Cerebellar cortex (tissue), 1 donor: Measurements from ENCODE around the gene AFF3.
"Not testable (repeated sequence)": the region's sequence is repeated elsewhere in the genome, so short reads cannot be mapped to it uniquely, and the experiment has no call there.

Experiments
- DNase-seq: peaks from one replicate; pipeline ENCODE4 v3.0.0-alpha.2; 2015; ENCODE audit warnings: low spot score

AFF3 gene

GRCh38 chr2:100148883-100149282 lies 6.5 kb upstream of the AFF3 start:
- no peak for DNase-seq

- DNase-seq: no peak
These were observed 4.2 kb upstream of the AFF3 start for GRCh38 chr2:100146657-100146960.

GRCh38 chr2:100145893-100146656 lies 3.7 kb upstream of the AFF3 start:
- no peak for DNase-seq

- DNase-seq: no peak
These were observed 896 bp upstream of the AFF3 start for GRCh38 chr2:100143286-100143685.

GRCh38 chr2:100141906-100142305 lies 484 bp downstream of the AFF3 start:
- no peak for DNase-seq

GRCh38 chr2:100140582-100140981 lies 1.8 kb downstream of the AFF3 start:
- DNase-seq: no peak

GRCh38 chr2:100137866-100138570 lies 4.4 kb downstream of the AFF3 start:
- DNase-seq: no peak

GRCh38 chr2:100137318-100137717 lies 5.1 kb downstream of the AFF3 start:
- no peak for DNase-seq

- no peak for DNase-seq
These were observed 6.1 kb downstream of the AFF3 start for GRCh38 chr2:100136310-100136709.

- no peak for DNase-seq
These were observed 7.0 kb downstream of the AFF3 start for GRCh38 chr2:100135415-100135814.

GRCh38 chr2:100130595-100131391 lies 11.6 kb downstream of the AFF3 start:
- DNase-seq: no peak

- DNase-seq: no peak
These were observed 15.4 kb downstream of the AFF3 start for GRCh38 chr2:100126897-100127401.

GRCh38 chr2:100126201-100126600 lies 16.2 kb downstream of the AFF3 start:
- no peak for DNase-seq

GRCh38 chr2:100125626-100126025 lies 16.8 kb downstream of the AFF3 start:
- DNase-seq: no peak

GRCh38 chr2:100124761-100125160 lies 17.6 kb downstream of the AFF3 start:
- DNase-seq: no peak

- DNase-seq: no peak
These were observed 21.2 kb downstream of the AFF3 start for GRCh38 chr2:100121124-100121718.

- DNase-seq: no peak
These were observed 23.2 kb downstream of the AFF3 start for GRCh38 chr2:100119235-100119634.

- DNase-seq: no peak
These were observed 28.4 kb downstream of the AFF3 start for GRCh38 chr2:100113990-100114433.

GRCh38 chr2:100110614-100111000 lies 31.8 kb downstream of the AFF3 start:
- no peak for DNase-seq

GRCh38 chr2:100109986-100110613 lies 32.3 kb downstream of the AFF3 start:
- DNase-seq: no peak

- not testable (repeated sequence) for DNase-seq
These were observed 33.8 kb downstream of the AFF3 start for GRCh38 chr2:100108648-100109020.
